Fibroblast of lung (primary cell): Measurements from ENCODE around the gene MMP15.
"Not testable (repeated sequence)": the region's sequence is repeated elsewhere in the genome, so short reads cannot be mapped to it uniquely, and the experiment has no call there.

ENCODE experiments used
- EZH2 ChIP-seq: IDR thresholded peaks from 2 replicates; pipeline ENCODE4 v1.5.1; 2012; ENCODE audit warnings: low read length, control low read depth, mild to moderate bottlenecking; ENCODE audit errors: missing control alignments
- TF ChIP-seq, protein P1 (sequence below), 2 donors: IDR thresholded peaks in 1 of 2; conservative IDR thresholded peaks in 1 of 2; 1 replicate in 1 of 2; 2 replicates in 1 of 2; pipeline ENCODE4 v1.5.1; 2011 to 2012; ENCODE audit warnings: low read length in 2 of 2, control low read depth in 1 of 2, inconsistent platforms in 1 of 2, low read depth in 1 of 2, mild to moderate bottlenecking in 1 of 2

DNA sequence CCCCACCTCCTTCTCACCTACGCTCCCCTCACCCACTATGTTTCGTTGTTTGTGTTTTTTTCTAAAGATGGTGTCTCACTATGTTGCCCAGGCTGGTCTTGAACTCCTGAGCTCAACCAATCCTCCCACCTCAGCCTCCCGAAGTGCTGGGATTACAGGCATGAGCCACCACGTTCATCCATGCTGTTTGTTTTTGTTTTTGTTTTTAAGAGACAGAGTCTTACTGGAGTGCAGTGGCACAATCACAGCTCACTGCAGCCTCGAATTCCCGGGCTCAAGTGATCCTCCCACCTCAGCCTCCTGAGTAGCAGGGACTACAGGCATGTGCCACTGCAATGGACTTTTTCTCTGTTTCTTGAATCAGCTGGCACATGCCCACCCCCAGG lies 70.0 kb downstream of the MMP15 start:
- TF ChIP-seq, protein P1, sequence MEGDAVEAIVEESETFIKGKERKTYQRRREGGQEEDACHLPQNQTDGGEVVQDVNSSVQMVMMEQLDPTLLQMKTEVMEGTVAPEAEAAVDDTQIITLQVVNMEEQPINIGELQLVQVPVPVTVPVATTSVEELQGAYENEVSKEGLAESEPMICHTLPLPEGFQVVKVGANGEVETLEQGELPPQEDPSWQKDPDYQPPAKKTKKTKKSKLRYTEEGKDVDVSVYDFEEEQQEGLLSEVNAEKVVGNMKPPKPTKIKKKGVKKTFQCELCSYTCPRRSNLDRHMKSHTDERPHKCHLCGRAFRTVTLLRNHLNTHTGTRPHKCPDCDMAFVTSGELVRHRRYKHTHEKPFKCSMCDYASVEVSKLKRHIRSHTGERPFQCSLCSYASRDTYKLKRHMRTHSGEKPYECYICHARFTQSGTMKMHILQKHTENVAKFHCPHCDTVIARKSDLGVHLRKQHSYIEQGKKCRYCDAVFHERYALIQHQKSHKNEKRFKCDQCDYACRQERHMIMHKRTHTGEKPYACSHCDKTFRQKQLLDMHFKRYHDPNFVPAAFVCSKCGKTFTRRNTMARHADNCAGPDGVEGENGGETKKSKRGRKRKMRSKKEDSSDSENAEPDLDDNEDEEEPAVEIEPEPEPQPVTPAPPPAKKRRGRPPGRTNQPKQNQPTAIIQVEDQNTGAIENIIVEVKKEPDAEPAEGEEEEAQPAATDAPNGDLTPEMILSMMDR (conservative IDR thresholded peaks at IDR 0.05 in 1 of 2, IDR thresholded peaks at IDR 0.05 in 1 of 2; ENCODE audit: low read depth in 1 of 2, low read length in 2 of 2), result not testable (repeated sequence)
- TF ChIP-seq EZH2, result not testable (repeated sequence)
